Glomerular visceral epithelial cell (primary cell): Measurements from ENCODE around the gene LRRC61.

ENCODE experiments used
- DNase-seq: peaks from one replicate; pipeline ENCODE4 v3.0.0-alpha.2; 2016; ENCODE audit errors: extremely low spot score

LRRC61 gene

DNA sequence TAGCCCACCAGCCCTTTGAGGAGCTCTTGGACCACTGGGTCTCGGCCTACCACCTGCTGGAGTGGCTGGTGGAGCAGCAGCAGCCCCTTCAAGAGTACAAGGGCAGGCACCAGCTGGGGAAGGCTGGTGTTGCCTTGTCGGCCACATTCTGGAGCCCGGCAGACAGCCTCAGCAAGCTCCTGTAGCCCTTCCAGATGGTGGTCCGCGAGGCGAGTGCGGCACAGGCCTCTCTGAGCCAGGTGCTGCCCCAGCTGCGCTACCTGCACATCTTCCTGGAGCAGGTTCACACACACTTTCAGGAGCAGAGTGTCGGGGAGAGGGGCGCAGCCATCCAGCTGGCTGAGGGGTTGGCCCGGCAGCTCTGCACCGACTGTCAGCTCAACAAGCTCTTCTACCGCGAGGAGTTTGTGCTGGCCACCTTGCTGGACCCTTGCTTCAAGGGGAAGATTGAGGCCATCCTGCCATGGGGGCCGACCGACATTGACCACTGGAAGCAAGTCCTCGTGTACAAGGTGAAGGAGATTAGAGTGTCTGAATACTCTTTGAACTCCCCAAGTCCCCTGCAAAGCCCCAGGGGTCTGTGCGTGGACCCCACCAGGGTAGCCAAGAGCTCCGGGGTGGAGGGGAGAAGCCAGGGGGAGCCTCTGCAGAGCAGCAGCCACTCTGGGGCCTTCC is 7.2 kb downstream of the LRRC61 start:
- DNase-seq = no peak

DNA sequence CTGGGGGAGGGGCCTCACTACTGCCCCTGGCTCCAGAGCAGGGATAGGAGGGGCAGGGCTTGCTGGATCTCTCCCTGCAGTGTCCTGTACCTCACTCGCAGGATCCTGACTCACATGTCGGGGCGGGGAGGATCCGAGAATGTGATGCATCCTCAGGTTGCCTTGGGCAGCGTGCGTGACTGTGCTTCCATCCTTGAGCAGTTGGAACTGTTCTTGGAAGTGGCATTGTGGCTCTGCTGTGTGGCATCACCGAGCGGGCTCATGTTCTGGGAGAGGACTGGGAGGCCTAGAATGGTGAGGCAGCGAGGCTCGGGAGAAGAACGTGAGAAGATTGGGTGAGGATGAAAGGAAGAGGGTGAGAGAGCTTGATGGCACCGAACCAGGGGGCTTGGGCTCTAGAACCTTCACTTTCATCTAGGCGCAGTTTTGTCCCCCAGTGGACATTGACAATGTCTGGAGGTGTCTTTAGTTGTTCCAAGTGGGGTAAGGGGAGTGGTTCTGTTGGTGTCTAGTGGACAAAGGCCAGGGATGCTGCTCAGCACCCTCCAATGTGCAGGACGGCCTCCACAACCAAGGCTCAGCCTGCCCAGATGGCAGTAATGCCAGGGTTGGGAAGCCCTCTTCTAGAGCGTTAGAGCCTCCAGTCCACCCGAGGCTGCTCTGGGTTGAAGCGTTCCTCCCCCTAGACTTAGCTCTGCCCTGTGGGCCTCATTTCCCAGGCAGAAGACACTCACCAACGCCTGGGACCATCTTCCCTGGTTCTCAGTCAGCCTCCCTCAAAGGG is 9.9 kb downstream of the LRRC61 start:
- no peak for DNase-seq

DNA sequence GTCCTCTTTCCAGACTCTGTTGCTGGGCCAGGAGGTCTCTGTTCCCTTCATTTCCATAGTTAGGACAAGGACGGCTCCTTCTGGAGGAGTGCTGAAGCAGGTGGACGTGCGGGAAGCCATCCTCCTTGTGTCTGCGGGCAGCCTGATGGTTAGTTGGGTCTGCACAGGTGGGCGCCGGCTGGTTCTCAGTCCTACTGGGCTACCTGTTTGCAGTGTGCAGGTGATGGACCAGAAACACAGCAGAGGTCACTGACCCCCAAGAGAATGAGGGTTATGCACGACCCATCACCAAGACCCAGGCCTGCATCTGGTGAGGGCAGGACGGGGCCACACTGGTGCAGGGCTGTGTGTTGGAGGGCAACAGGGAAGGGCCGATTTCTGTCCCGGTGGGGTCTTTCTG is 10.5 kb downstream of the LRRC61 start:
- DNase-seq = no peak

DNA sequence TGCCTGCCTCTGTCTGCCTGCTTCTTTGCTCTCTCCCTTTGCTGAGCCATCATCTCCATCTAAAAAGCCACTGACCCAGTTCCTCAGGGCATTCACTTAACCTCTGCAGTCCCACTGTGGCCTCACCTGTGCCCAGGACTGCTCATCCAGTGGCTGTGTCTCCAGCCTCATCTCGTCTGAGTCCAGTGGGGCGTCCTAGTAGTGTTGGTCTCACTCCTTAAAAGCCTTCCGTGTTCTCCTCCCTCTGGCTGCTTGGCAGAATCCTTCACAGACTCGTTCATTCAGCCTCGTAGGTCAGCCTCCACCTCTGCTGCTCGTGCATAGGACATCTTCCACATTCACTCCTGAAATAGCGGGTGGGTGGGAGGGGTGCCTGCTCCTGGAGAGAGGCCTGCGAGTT is 11.0 kb downstream of the LRRC61 start:
- DNase-seq = no peak

DNA sequence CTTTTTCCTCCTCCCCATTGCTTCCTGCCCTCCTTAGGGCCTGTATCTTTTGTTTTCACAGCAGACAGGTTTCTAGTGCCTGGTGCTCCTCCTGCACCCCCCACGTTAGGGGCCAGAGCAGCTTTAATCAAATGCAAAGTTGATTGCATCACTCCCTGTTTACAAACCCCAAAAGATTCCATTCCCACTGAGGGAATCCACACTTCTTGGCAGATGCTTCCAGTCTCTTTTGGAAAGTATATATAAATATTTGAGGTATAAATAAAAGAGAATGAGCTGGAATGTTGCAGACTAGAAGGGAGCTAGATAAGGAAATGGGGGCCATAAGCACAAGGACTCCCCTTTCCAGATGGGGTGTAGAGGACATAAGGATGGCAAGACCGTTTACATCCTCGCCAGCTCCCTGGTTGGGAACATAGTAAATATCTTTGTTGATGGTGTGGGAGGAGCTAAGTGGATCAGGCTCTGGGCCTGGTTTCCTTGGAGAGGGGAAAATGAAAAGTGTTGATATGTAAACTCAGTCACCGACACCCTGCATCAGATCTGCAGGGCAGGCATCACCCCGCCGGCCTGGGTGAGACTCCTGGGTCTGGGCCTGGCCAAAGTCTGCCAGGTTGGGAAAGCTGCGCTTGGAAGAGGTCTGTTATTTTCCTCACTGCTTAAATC is 12.1 kb downstream of the LRRC61 start:
- no peak for DNase-seq

DNA sequence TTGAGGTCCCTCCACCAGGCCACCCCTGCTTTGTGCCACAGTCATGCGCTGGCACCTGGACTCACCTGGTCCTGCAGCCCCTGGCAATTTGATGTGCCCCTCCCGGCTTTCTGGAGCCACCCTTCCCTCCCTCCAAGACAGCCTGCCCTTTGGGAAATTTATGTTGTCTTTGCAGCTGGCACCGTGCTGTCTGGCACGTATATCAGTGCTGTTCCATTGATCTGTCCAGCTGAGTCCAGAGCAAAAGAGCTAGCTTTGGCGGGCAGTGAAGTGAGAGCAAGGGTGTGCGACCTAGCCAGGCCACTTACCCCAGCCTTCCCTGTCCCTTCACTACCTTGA is 12.6 kb downstream of the LRRC61 start:
- no peak for DNase-seq

DNA sequence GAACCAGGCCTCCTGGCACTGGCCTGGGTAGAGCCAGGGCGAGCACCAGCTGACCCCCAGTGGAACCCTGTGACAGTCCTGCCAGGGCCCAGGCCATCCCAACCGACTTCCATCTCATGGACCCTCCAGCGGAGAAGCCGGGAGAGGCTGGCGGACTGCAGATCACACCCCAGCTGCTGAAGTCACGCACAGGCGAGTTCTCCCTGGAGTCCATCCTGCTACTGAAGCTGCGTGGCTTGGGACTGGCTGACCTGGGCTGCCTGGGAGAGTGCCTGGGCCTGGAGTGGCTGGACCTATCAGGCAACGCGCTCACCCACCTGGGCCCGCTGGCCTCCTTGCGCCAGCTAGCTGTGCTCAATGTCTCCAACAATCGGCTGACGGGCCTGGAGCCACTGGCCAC is 13.6 kb downstream of the LRRC61 start:
- no peak for DNase-seq

DNA sequence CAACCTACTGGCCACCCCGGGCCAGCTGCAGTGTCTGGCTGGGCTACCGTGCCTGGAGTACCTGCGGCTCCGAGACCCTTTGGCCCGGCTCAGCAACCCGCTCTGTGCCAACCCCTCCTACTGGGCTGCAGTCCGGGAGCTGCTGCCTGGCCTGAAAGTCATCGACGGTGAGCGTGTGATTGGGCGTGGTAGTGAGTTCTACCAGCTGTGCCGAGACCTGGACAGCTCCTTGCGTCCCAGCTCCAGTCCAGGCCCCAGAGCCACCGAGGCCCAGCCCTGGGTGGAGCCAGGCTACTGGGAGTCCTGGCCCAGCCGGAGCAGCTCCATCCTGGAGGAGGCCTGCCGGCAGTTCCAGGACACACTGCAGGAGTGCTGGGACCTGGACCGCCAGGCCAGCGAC is 14.0 kb downstream of the LRRC61 start:
- DNase-seq = no peak

DNA sequence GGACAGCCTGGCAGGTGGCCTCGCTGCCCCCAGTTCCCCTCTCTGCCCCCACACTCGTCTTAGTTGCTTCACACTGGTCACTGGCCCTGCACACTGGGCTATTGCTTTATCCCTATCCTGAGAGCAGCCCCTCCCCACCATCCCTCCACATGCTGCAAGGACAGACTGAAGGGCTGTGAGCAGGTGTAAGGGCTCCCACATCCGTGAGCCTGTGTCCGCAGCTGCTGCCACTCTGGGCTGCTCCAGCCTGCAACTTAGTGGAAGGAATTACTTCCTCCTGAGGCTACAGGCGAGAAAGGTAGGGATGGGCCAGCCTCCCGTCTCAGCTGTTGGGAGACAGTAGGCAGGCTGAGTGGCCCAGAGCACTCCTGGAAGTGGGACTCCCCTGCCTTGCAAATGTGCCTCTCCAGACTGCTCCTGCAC is 14.5 kb downstream of the LRRC61 start:
- no peak for DNase-seq

DNA sequence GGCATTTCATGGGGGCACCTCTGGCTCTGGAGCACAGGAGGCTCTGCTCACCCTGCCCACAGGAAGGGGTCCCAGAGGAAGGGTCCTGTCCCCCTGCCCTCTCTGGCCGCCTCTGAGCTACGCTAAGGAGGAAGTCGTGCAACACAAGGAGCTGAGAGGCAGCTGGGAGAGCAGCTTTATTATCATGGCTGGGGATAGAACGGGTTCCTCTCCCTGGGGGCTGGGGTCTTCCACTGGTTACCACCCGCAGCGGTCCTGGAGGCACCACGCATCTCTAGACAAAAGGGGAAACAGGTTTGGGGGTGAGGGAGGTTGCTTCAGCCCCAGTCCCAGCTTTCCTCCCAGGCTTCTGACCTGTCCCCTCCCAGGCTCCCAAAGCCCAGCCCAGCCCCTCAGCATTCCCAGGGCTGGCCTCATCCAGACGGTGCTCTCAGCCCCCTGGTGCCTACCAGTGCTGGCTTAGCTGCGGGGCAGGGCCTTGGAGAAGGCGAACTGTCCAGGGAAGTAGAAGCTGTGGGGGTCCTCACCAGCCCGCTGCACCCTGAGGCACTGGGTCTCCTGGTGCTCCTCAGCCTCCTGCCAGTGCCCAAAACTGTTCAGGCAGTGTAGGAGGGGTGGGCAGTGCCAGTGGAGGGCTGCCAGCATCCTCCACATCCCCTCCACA is 15.1 kb downstream of the LRRC61 start:
- DNase-seq = no peak

DNA sequence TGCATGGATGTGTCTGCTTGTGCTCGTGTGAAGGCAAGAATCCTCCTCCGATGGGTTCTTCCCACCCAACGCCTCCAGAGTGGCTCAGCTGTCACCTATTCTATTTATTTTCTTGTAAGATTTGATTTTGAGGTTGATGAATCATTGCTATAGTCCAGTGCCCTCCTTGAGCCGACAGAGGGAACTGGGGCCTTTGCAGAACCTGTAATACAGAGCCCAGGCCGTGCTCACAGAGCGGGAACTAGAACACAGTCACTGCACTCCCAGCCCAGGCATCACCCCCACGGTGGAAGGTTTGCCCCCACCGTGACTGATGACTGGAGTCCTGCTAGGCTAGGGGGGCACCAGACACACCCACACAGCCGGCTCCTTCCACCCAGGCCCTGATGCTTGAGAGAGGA is 16.3 kb downstream of the LRRC61 start:
- DNase-seq = peak; percentile 90

DNA sequence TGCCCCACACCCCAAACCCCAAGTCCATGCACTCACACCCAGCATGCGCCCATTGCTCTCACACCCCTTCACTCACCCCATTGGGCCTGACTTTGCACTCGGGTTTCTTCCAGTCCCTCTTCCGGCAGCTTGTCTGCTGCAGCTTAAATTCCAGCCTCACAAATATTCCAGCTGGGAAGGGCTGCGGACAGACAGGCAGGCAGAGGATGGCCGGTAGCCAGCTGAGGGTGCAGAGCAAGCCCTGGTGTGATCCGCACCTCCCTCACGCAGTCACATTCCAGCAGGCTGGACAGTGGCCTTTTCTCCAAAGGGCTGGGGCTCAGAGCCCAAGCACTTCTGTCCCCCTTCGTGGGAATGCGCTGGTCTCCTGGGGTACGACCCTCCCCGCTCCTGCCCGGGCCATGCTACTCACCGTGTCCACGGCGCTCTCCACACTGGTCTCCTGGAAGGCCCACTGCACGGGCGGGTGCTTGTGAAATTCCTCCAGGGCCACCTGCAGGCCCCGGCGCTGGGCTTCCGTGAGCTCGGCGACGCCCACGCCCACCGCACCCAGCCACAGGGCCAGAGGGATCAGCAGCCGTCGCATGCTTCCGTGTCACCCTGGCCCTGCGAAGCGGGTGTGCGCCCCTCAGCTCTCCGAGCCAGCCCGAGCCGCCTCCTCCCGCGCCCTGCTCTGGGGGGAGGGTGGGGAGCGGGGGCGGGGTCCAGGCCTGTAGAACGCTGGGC is 17.0 kb downstream of the LRRC61 start:
- peak; percentile 85 for DNase-seq

DNA sequence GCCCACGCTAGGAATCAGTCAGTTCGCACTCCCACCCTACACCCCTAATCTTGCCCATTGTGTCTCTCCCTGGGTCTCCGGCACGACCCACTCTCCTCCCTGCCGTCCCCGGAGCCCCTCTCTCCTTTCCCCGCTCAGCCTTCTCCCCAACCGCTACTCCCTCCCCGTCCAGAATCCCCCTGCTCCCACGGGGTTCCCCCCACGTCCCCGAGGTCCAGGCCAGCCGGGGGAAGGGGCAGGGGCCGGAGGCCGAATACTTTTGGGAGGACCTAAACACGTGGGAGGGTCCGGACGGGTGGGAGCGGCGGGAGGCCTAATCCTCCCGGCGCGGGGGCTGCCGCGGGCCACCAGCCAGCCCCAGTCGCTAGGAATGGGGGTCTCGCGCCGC is 17.7 kb downstream of the LRRC61 start:
- no peak for DNase-seq

DNA sequence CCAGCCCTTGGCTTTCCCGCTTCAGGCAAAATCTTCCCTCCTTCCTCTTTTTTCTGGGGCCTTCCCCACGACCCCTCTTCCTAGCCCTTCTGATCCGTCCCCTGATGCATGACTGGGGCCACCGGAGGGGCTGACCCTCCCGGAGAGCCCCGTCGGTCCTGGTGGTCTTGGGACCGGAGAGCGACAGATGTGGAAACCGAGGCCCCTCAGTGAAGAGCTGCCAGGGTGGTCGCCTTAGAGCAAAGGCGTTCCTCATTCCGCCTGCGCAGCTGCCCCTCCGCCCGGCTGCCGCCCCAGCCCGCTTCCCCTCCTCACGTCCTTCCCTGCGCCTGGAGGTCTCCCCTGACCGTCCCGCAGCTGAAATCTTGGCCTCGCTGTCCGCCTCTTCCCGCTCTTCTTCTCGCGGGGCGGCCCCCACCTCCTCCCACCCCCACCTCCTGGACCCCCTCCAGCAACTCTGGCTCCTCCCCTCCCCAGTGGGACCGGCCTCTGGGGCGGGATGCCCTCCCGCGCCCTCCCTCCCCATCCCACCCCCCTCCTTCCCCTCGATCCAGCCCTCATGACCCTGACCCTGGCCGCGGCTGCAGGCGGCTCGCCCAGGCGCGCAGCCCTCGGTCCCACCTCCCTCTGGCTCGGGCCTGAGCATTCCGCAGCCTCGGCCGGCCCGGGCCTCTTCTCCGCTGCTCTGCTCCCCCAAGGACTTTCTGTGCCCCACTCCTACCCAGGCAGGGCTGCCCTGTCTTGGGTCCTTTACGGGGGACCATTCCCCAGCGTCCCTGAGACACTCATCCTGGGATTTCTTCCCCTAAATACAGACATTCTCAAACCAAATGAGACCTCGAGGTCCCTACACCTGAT is 18.3 kb downstream of the LRRC61 start, which contains the start of gene RARRES2:
TSS of gene RARRES2 (minus strand) at position 367 of the 858 bp plus-strand sequence. CDS start 1,020 bp downstream, outside the sequence.
- DNase-seq = no peak

DNA sequence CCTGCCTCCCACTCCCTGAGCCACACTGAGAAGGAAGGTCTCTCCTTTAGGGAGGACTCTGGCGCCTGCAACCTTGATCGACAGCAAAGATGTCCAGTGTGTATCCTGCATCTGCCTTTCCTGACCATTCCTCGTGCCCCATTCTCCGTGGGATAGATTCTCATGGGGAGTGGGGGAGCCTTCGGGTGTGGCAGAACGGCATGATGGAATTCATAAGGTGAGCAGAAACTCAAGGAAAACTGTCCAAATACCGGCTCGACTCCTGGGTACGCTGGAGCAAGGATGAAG is 18.9 kb downstream of the LRRC61 start:
- DNase-seq = no peak

DNA sequence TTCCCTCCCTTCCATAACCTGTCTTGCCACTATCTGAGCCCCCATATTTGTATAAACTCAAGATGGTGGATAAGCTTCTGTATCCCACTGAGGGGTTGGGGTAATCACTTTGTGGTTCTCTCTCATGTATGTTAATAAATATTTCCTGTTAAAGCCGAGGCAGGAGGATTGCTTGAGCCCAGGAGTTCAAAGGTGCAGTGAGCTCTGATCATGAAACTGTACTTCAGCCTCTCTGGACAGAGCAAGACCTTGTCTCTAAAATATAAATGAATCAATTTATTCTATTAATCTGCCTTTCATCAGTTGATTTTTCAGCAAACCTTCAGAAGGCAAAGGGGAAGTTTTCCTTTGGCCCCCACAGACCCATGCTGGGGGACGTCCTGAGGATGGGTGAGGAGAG is 20.1 kb downstream of the LRRC61 start:
- no peak for DNase-seq

DNA sequence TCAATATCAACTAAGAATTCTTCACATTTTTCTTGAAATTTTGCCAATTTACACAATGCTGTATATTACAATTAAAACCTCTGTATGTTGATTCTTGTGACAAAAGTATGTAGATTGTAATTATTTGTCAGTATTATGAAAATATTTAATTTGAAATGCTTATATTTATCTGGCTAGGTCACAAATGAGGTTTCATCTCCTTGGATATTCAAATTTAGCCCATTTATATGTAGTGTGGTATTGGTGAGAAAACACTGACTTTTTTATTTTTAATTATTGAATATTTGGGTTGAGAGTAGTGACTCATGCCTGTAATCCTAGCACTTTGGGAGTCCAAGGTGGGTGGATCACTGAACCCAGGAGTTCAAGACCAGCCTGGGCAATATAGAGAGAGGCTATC is 21.1 kb downstream of the LRRC61 start:
- no peak for DNase-seq

DNA sequence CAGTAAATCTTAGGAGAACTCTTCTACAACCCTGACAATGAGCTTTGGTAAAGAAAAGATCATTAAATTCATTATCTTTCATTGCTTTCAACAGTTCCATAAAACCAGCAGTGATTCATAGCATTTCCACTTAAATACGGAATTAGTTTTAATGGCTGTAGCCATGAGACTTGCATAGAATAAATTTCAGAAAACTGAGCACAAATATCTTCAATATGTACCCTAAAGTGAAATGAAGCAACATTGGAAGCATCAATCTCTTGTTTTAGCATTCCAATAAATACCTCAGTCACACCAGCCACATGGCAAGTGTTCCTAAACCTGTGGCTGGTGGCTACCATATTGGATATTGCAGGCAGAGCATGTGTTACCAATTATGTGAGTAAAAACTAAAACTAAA is 21.9 kb downstream of the LRRC61 start:
- no peak for DNase-seq

DNA sequence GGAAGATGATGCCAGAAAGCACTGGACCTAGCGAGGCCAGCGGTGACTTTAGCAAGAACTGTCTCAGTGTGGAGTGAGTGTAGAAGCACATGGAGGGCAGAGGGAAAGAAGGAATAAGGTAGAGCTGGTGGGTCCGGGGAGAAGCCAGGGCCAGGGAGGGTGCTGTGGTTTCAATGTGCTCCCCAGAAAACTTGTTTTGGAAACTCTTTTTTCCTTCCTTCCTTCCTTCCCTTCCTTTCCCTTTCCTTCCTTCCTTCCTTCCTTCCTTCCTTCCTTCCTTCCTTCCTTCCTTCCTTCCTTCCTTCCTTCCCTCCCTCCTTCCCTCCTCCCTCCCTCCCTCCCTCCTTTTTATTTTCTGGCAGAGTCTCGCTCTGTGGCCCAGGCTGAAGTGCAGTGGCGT is 23.8 kb downstream of the LRRC61 start:
- DNase-seq = no peak

DNA sequence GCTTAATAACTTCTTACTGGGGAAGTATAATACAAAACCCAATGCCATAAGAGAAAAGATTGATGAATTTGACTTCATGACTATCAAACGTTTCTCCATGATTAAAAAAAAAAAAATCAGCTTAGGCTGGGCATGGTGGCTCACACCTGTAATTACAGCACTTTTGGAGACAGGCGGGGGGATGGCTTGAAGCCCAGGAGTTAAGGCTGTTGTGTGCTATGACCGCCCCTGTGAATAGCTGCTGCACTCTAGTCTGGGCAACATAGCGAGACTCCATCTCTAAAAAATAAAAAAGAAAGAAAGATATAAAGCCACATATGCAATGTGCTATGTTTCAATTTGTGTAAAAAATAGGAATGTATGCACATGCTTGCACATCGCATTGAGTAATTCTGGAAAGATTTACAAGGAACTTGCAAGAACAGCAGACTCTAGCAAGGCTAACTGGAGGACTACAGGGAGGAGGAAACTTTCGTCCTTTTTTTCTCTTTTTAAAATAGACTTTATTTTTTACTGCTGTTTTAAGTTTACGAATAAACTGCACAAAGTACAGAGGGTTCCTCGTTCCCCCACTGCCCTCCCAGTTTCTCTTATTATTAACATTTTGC is 28.5 kb downstream of the LRRC61 start:
- DNase-seq = no peak

DNA sequence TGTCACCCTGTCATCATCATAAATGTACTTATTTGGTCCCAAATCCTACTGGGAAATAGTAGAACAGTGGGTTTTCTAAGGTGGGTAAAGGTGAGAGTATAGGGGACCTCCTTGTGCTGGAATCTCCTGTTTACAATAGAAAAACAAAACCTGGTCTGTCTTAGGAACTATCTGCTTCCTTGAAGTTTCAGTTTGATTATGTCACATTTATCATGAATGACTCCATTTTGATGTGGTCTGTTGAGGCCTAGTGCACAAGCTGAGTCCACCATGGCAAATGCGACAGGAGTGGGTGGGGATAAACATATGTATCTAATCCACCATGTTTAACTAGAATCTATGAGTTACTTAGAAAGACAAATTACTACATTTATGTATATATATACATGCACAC is 32.5 kb downstream of the LRRC61 start:
- DNase-seq = no peak
